ENCODE results near the gene TCFL5. TPM values are rescaled to one million over a fixed set of nuclear protein-coding genes. Genes with fewer than 3 reads are reported as not detected.

Gene TCFL5
- total and polyA plus RNA-seq, 10 donors, result 4.1 to 8.8 (median 6.3) TPM

DNA sequence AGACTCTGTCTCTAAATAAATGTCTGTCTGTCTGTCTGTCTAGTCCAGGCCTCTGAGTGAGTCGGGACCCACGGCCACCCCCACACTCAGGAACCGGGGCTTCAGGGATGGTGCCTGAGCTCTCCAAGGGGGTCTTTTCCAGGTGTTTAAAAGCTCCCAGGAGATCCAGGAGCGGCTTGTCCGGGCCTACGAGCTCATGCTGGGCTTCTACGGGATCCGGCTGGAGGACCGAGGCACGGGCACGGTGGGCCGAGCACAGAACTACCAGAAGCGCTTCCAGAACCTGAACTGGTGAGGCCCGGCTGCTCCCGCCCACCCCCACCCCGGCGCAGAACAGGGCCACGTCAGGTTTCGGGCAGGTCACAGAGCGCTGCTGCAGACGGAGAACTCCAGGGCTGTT lies 50.3 kb downstream of the TCFL5 start:
- Histone ChIP-seq H3K4me1 (peaks cover 13 to 57% (median 48%) of the 10 kb centered on the region in 6 donors), H3K27me3 (replicated peaks in 1 of 7) (peaks cover 4 to 22% (median 17%) of the 10 kb centered on the region in 7 donors), H3K36me3 (peaks cover 9 to 81% (median 69%) of the 10 kb centered on the region in 6 donors), H3K27ac (no peak overlapping the region), H3K4me3 (no peak overlapping the region), H3K9me3 (no peaks in the 10 kb centered on the region)
- intact Hi-C loops (cut with DNase I; ENCODE audit: low total_unique reads), result no loop called here
- WGBS, 5 donors, result 91 to 98% (median 95%) methylated on average over 17 to 21 of the region's 21 CpGs
- TF ChIP-seq CTCF (IDR thresholded peaks at IDR 0.05 in 8 of 11, conservative IDR thresholded peaks at IDR 0.05 in 3 of 11) (no peak), POLR2AphosphoS5 (IDR thresholded peaks at IDR 0.05) (no peak), POLR2A (IDR thresholded peaks at IDR 0.05) (no peak)
- no peak for DNase-seq

DNA sequence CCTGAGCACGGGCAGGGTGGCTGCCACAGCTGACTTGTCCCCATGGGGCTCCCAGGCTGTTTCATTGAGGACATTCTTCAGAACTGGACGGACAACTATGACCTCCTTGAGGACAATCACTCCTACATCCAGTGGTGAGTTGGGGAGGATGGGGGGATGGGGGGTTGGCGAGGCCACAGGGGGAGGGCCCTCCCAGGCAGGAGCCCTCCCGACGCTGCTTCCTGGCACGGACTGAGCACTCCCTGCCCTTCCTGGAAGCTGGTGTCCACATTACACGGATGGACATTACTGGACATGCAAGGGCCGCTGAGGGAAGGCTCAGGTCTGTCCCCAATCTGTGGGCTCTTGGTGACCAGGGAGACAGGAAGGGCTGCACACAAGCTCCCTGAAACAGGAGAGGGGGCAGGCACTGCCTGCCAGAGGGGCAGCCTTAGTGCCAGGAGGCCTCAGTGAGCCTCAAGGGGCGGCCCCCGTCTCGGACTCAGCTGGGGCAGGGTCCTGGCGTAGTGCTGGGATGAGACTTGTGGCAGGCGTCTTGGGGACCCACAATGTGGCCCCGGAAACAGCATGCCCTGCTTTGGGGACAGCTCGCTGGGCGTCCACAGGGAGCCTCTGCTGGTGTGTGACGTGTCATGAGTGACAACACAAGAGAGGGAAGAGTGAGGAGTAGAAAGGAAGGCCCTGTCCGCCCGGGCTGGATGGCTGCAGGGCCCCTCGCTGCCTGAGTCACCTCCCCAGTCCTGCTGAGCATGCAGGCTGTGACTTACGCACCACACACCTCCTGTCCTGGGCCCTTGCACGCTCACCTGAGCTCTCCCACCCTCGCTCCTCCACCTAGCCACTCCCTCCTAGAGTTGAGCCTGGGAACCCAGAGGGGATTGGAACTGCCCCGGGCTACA lies 51.8 kb downstream of the TCFL5 start:
- Histone ChIP-seq H3K27me3 (replicated peaks in 1 of 7) (peaks cover 0 to 7% (median 3%) of the 10 kb centered on the region in 7 donors), H3K27ac (no peak overlapping the region), H3K36me3 (peaks cover 9 to 82% (median 69%) of the 10 kb centered on the region in 6 donors), H3K4me1 (peaks cover 14 to 52% (median 42%) of the 10 kb centered on the region in 6 donors), H3K9me3 (no peaks in the 10 kb centered on the region), H3K4me3 (no peak overlapping the region)
- DNase-seq, result no peak
- 93 to 95% (median 93%) methylated on average over 22 to 24 of the region's 24 CpGs for WGBS, 5 donors
- TF ChIP-seq POLR2AphosphoS5 (IDR thresholded peaks at IDR 0.05) (peak in 2 of 3 donors; percentile 31 to 39), POLR2A (IDR thresholded peaks at IDR 0.05) (no peak)
- intact Hi-C loops (cut with DNase I; ENCODE audit: low total_unique reads), result no loop called here

- Histone ChIP-seq H3K9me3 (no peaks in the 10 kb centered on the region), H3K4me1 (peaks cover 20 to 55% (median 41%) of the 10 kb centered on the region in 6 donors), H3K27ac (peak overlapping the region in 3 of 8 donors; percentile 96 to 98 (median 97)), H3K4me3 (no peak overlapping the region), H3K36me3 (peaks cover 9 to 72% (median 61%) of the 10 kb centered on the region in 6 donors), H3K27me3 (replicated peaks in 1 of 7) (no peaks in the 10 kb centered on the region)
- WGBS, 5 donors, result 43 to 51% (median 43%) methylated on average over 21 of the region's 21 CpGs
- peak; percentile 78 to 98 (median 93) for TF ChIP-seq CTCF (IDR thresholded peaks at IDR 0.05 in 8 of 11, conservative IDR thresholded peaks at IDR 0.05 in 3 of 11)
- TF ChIP-seq POLR2AphosphoS5 (IDR thresholded peaks at IDR 0.05), result peak; percentile 28 to 37 (median 34)
- TF ChIP-seq POLR2A (IDR thresholded peaks at IDR 0.05), result no peak
- intact Hi-C loops (cut with DNase I; ENCODE audit: low total_unique reads), result no loop called here
- DNase-seq, result peak; percentile 94
Measured at GRCh38 chr20:62808211-62808865, 53.3 kb downstream of the TCFL5 start.

- no peaks in the 10 kb centered on the region for H3K9me3 ChIP-seq
- intact Hi-C loops (cut with DNase I; ENCODE audit: low total_unique reads), result no loop called here
- WGBS, 5 donors, result 83 to 92% (median 89%) methylated on average over 12 to 23 of the region's 23 CpGs
- peaks cover 20 to 62% (median 44%) of the 10 kb centered on the region in 6 donors for H3K4me1 ChIP-seq
- H3K4me3 ChIP-seq, result no peak overlapping the region
- no peaks in the 10 kb centered on the region for H3K27me3 ChIP-seq (replicated peaks in 1 of 7)
- peaks cover 9 to 65% (median 56%) of the 10 kb centered on the region in 6 donors for H3K36me3 ChIP-seq
- no peak for DNase-seq
- H3K27ac ChIP-seq, result peak overlapping the region in 3 of 8 donors; percentile 96 to 98 (median 97)
- TF ChIP-seq POLR2A (IDR thresholded peaks at IDR 0.05) (no peak), POLR2AphosphoS5 (IDR thresholded peaks at IDR 0.05) (peak in 1 of 3 donors; percentile 28)
Measured at GRCh38 chr20:62807444-62808210, 54.0 kb downstream of the TCFL5 start.

Data from spleen (tissue), 11 donors.